Sigmoid colon (tissue), 7 donors: Measurements from ENCODE around the gene SSC4D. TPM values are rescaled to one million over a fixed set of nuclear protein-coding genes. Genes with fewer than 3 reads are reported as not detected.
A peak's percentile ranks its signal among the peaks of the same experiment; 100 is the strongest.
"Not testable (repeated sequence)": the region's sequence is repeated elsewhere in the genome, so short reads cannot be mapped to it uniquely, and the experiment has no call there.

Source experiments
- DNase-seq: peaks from one replicate; pipeline ENCODE4 v3.0.0-alpha.2; 2019
- H3K27ac ChIP-seq, 4 donors: fragments of 200-600 bp; sonication (generic); one replicate each; pipeline ENCODE4 v1.5.1; 2016 to 2019; ENCODE audit warnings: mild to moderate bottlenecking in 1 of 4
- H3K27me3 ChIP-seq, 3 donors: fragments of 200-600 bp; sonication (generic); one replicate each; pipeline ENCODE4 v1.5.1; 2019; ENCODE audit warnings: mild to moderate bottlenecking in 1 of 3
- H3K36me3 ChIP-seq, 4 donors: fragments of 200-600 bp; sonication (generic); one replicate each; pipeline ENCODE4 v1.5.1; 2016 to 2019
- H3K4me1 ChIP-seq, 4 donors: fragments of 200-600 bp; sonication (generic); one replicate each; pipeline ENCODE4 v1.5.1; 2017 to 2019
- H3K4me3 ChIP-seq, 4 donors: fragments of 200-600 bp; sonication (generic); one replicate each; pipeline ENCODE4 v1.5.1; 2017 to 2019; ENCODE audit warnings: mild to moderate bottlenecking in 2 of 4, moderate library complexity in 1 of 4
- H3K9me3 ChIP-seq, 4 donors: fragments of 200-600 bp in 3 of 4; sonication (generic) in 3 of 4; one replicate each; pipeline versions ENCODE4 v1.5.1 to v1.6.1; 2013 to 2019
- CTCF ChIP-seq, 4 experiments: fragments of 450-650 bp in 3 of 4; fragments of 200-600 bp in 1 of 4; IDR thresholded peaks; one replicate each; pipeline ENCODE4 v1.5.1; 2016 to 2019; ENCODE audit warnings: antibody characterized with exemption in 4 of 4, mild to moderate bottlenecking in 3 of 4, moderate library complexity in 2 of 4
- EP300 ChIP-seq, 4 donors: sonication (generic); formaldehyde crosslinking; IDR thresholded peaks; one replicate each; pipeline ENCODE4 v1.6.1; 2017; ENCODE audit warnings: antibody characterized with exemption in 4 of 4
- POLR2A ChIP-seq, 2 donors: fragments of 450-650 bp; IDR thresholded peaks; one replicate each; pipeline ENCODE4 v1.6.1; 2016; ENCODE audit warnings: antibody characterized with exemption in 2 of 2, mild to moderate bottlenecking in 2 of 2, moderate library complexity in 2 of 2
- POLR2AphosphoS5 ChIP-seq, 4 donors: sonication (generic); formaldehyde crosslinking; IDR thresholded peaks; one replicate each; pipeline ENCODE4 v1.6.1; 2017; ENCODE audit warnings: antibody characterized with exemption in 4 of 4
- WGBS, 2 donors: extraction: QIAGEN DNeasy Blood & Tissue Kit; methylation state at CpG; one replicate each; pipeline ENCODE4 v1.1.7; 2013; 5-methylcytosine and 5-hydroxymethylcytosine counted together
- intact Hi-C: fragments of 100-400 bp; cut with DNase I; formaldehyde crosslinking; loops from one replicate; pipeline ENCODE4 v1.15.1; 2023
- polyA plus RNA-seq, 3 donors: library from polyadenylated mRNA; stranded (reverse); fragments of 200-250 nt; gene quantifications; one replicate each; pipeline ENCODE4 v1.2.3, GENCODE V29; 2013
- total RNA-seq, 4 donors: library from RNA; depleted of rRNA; stranded (reverse); fragments of >200 nt; gene quantifications; one replicate each; pipeline ENCODE4 v1.1.0, GENCODE V29; 2016
- donor health status: healthy with polysubstance abuse.
- donor health status: Bipolar disorder and iron deficiency.
- donor health status: healthy.

The SSC4D gene
- total and polyA plus RNA-seq, 7 donors, result 0.47 to 3.6 (median 0.93) TPM; not detected in 3

- no peak for TF ChIP-seq CTCF (IDR thresholded peaks at IDR 0.05)
- no peak for TF ChIP-seq EP300 (IDR thresholded peaks at IDR 0.05)
- no peak for TF ChIP-seq POLR2A (IDR thresholded peaks at IDR 0.05)
- no peak for TF ChIP-seq POLR2AphosphoS5 (IDR thresholded peaks at IDR 0.05)
- DNase-seq, result no peak
- Histone ChIP-seq H3K36me3 (no peaks in the 10 kb centered on the region), H3K27ac (no peak overlapping the region), H3K9me3 (no peaks in the 10 kb centered on the region), H3K4me1 (peaks cover 0 to 35% (median 22%) of the 10 kb centered on the region in 4 donors), H3K27me3 (no peaks in the 10 kb centered on the region), H3K4me3 (no peak overlapping the region)
- intact Hi-C loops, result no loop called here
- WGBS, 2 donors, result 96% methylated on average over 8 of the region's 8 CpGs
These were observed 41.3 kb downstream of the SSC4D start for GRCh38 chr7:76368190-76368589.

GRCh38 chr7:76364198-76364584 lies 45.3 kb downstream of the SSC4D start:
- peak overlapping the region in 1 of 4 donors; percentile 12 for H3K4me3 ChIP-seq
- H3K27ac ChIP-seq, result peak overlapping the region; percentile 72 to 85 (median 80)
- 40 to 70% methylated on average over 4 of the region's 4 CpGs for WGBS, 2 donors

GRCh38 chr7:76363754-76364153 lies 45.7 kb downstream of the SSC4D start:
- H3K9me3 ChIP-seq, H3K36me3 ChIP-seq, DNase-seq, H3K27me3 ChIP-seq, H3K4me3 ChIP-seq, intact Hi-C loops: not testable (repeated sequence)
- 86 to 89% methylated on average over 3 of the region's 3 CpGs for WGBS, 2 donors
- peaks cover 2 to 35% (median 25%) of the 10 kb centered on the region in 4 donors for H3K4me1 ChIP-seq
- peak overlapping the region; percentile 72 to 85 (median 80) for H3K27ac ChIP-seq

More at GRCh38 chr7:76364198-76364584, 45.3 kb downstream of the SSC4D start:
- intact Hi-C loops, result no loop called here
- Histone ChIP-seq H3K36me3 (no peaks in the 10 kb centered on the region), H3K9me3 (no peaks in the 10 kb centered on the region), H3K27me3 (no peaks in the 10 kb centered on the region), H3K4me1 (peaks cover 0 to 35% (median 25%) of the 10 kb centered on the region in 4 donors)
- TF ChIP-seq POLR2AphosphoS5 (IDR thresholded peaks at IDR 0.05) (peak in 1 of 4 donors; percentile 6), CTCF (IDR thresholded peaks at IDR 0.05) (no peak), POLR2A (IDR thresholded peaks at IDR 0.05) (no peak)
- peak; percentile 69 for DNase-seq

GRCh38 chr7:76359978-76360638 lies 49.4 kb downstream of the SSC4D start:
- H3K4me3 ChIP-seq, result peak overlapping the region in 3 of 4 donors; percentile 60 to 84 (median 79)
- H3K4me1 ChIP-seq, result peaks cover 4 to 46% (median 42%) of the 10 kb centered on the region in 4 donors
- DNase-seq, result peak; percentile 52
- H3K9me3 ChIP-seq, result no peaks in the 10 kb centered on the region
- H3K36me3 ChIP-seq, result peaks cover 0 to 9% (median 0%) of the 10 kb centered on the region in 4 donors
- no peaks in the 10 kb centered on the region for H3K27me3 ChIP-seq
- WGBS, 2 donors, result 74 to 83% methylated on average over 17 of the region's 17 CpGs
- TF ChIP-seq POLR2A (IDR thresholded peaks at IDR 0.05), result no peak
- intact Hi-C loops, result loop anchor here (1.0 to 5.0 kb wide), 4 partner anchors 32 to 183 kb away; no protein-coding TSS in a partner anchor
- H3K27ac ChIP-seq, result peak overlapping the region; percentile 90 to 100 (median 98)

GRCh38 chr7:76359111-76359977 lies 50.2 kb downstream of the SSC4D start:
- 1% methylated on average over 41 of the region's 41 CpGs for WGBS, 2 donors
- Histone ChIP-seq H3K27me3 (no peaks in the 10 kb centered on the region), H3K9me3 (no peaks in the 10 kb centered on the region), H3K4me3 (peak overlapping the region; percentile 60 to 98 (median 82)), H3K27ac (peak overlapping the region; percentile 90 to 100 (median 98)), H3K36me3 (peaks cover 0 to 9% (median 0%) of the 10 kb centered on the region in 4 donors), H3K4me1 (peaks cover 4 to 45% (median 40%) of the 10 kb centered on the region in 4 donors)
- peak; percentile 99 for DNase-seq
- peak; percentile 15 to 50 for TF ChIP-seq POLR2A (IDR thresholded peaks at IDR 0.05)
- TF ChIP-seq POLR2AphosphoS5 (IDR thresholded peaks at IDR 0.05), result peak in 3 of 4 donors; percentile 51 to 80 (median 72)
- peak in 2 of 4 donors; percentile 33 to 58 for TF ChIP-seq EP300 (IDR thresholded peaks at IDR 0.05)
- TF ChIP-seq CTCF (IDR thresholded peaks at IDR 0.05), result peak; percentile 52 to 79 (median 74)
- intact Hi-C loops, result loop anchor here (1.0 to 5.0 kb wide), 4 partner anchors 33 to 182 kb away; no protein-coding TSS in a partner anchor
